Progenitor cell of endocrine pancreas (in vitro differentiated cells): ENCODE data around the gene STRADB. TPM values are rescaled to one million over a fixed set of nuclear protein-coding genes. Genes with fewer than 3 reads are reported as not detected.

Experiments
- DNase-seq: peaks from one replicate; pipeline ENCODE4 v3.0.0; 2021; ENCODE audit warnings: low spot score; ENCODE audit not compliant: unreplicated experiment
- H3K27ac Mint-ChIP-seq: 2 replicates; pipeline ENCODE4 v1.8.0; 2021; ENCODE audit warnings: mild to moderate bottlenecking, moderate library complexity, mixed read lengths
- H3K27me3 Mint-ChIP-seq: 2 replicates; pipeline ENCODE4 v1.8.0; 2021; ENCODE audit warnings: mixed read lengths
- H3K36me3 Mint-ChIP-seq: 2 replicates; pipeline ENCODE4 v1.8.0; 2022; ENCODE audit warnings: mixed read lengths; ENCODE audit not compliant: insufficient read depth
- H3K4me1 Mint-ChIP-seq: 2 replicates; pipeline ENCODE4 v1.8.0; 2021; ENCODE audit warnings: low read depth, mixed read lengths
- H3K4me3 Mint-ChIP-seq: 2 replicates; pipeline ENCODE4 v1.8.0; 2021; ENCODE audit warnings: low read depth, mild to moderate bottlenecking, moderate library complexity, mixed read lengths
- H3K9me3 Mint-ChIP-seq: 2 replicates; pipeline ENCODE4 v1.8.0; 2021; ENCODE audit warnings: low read depth, mixed read lengths
- CTCF ChIP-seq: fragments of 200-600 bp; sonication (generic); IDR thresholded peaks from one replicate; pipeline ENCODE4 v1.5.0; 2021; ENCODE audit warnings: antibody characterized with exemption, mild to moderate bottlenecking; ENCODE audit not compliant: unreplicated experiment
- total RNA-seq: library from RNA; stranded (reverse); gene quantifications from 2 replicates; pipeline ENCODE4 v1.2.1, GENCODE V29; 2021

The STRADB gene
- total RNA-seq, 1 donor from 2014 or later, result 48.2 TPM

- TF ChIP-seq CTCF, result no peak
Observed at GRCh38 chr2:201413552-201413951, 38.0 kb upstream of the STRADB start.

GRCh38 chr2:201414099-201415023, 37.2 kb upstream of the STRADB start:
- H3K4me3 Mint-ChIP-seq, result no peak overlapping the region
- no peak for TF ChIP-seq CTCF
- H3K27me3 Mint-ChIP-seq, result no peaks in the 10 kb centered on the region
- H3K4me1 Mint-ChIP-seq, result no peaks in the 10 kb centered on the region
- H3K9me3 Mint-ChIP-seq, result no peaks in the 10 kb centered on the region
- no peak for DNase-seq
- H3K36me3 Mint-ChIP-seq, result peaks cover 9% of the 10 kb centered on the region
- H3K27ac Mint-ChIP-seq, result no peak overlapping the region

More at GRCh38 chr2:201413552-201413951, 38.0 kb upstream of the STRADB start:
- DNase-seq, result no peak
- Mint-ChIP-seq H3K4me3 (no peak overlapping the region), H3K4me1 (no peaks in the 10 kb centered on the region), H3K27ac (no peak overlapping the region), H3K36me3 (peaks cover 6% of the 10 kb centered on the region), H3K9me3 (no peaks in the 10 kb centered on the region), H3K27me3 (no peaks in the 10 kb centered on the region)

GRCh38 chr2:201415149-201415548, 36.4 kb upstream of the STRADB start:
- no peaks in the 10 kb centered on the region for H3K9me3 Mint-ChIP-seq
- H3K36me3 Mint-ChIP-seq, result peaks cover 9% of the 10 kb centered on the region

GRCh38 chr2:201419057-201419635, 32.4 kb upstream of the STRADB start:
- H3K27ac Mint-ChIP-seq, result no peak overlapping the region
- H3K36me3 Mint-ChIP-seq, result peaks cover 7% of the 10 kb centered on the region
- no peaks in the 10 kb centered on the region for H3K4me1 Mint-ChIP-seq
- TF ChIP-seq CTCF, result no peak
- no peaks in the 10 kb centered on the region for H3K9me3 Mint-ChIP-seq
- no peak for DNase-seq
- no peak overlapping the region for H3K4me3 Mint-ChIP-seq
- no peaks in the 10 kb centered on the region for H3K27me3 Mint-ChIP-seq

More at GRCh38 chr2:201415149-201415548, 36.4 kb upstream of the STRADB start:
- no peak for TF ChIP-seq CTCF
- Mint-ChIP-seq H3K27me3 (no peaks in the 10 kb centered on the region), H3K27ac (no peak overlapping the region), H3K4me1 (no peaks in the 10 kb centered on the region), H3K4me3 (no peak overlapping the region)
- DNase-seq, result no peak

GRCh38 chr2:201419986-201420385, 31.6 kb upstream of the STRADB start:
- Mint-ChIP-seq H3K27ac (peak overlapping the region; percentile 2), H3K4me1 (no peaks in the 10 kb centered on the region), H3K27me3 (no peaks in the 10 kb centered on the region), H3K36me3 (peaks cover 7% of the 10 kb centered on the region), H3K9me3 (no peaks in the 10 kb centered on the region), H3K4me3 (no peak overlapping the region)
- TF ChIP-seq CTCF, result no peak
- no peak for DNase-seq
